Measurements from ENCODE around the gene SSR4. TPM values are rescaled to one million over a fixed set of nuclear protein-coding genes. Genes with fewer than 3 reads are reported as not detected.
"Not testable (repeated sequence)": the region's sequence is repeated elsewhere in the genome, so short reads cannot be mapped to it uniquely, and the experiment has no call there.

The SSR4 gene
- total RNA-seq: 183 and 187 TPM in 2 replicates
- long read RNA-seq, transcript SSR4-203 (6 exons, 643 nt): major isoform, 17 of 21 reads
- long read RNA-seq, partial matches to known transcripts: 1 of 21 reads
- long read RNA-seq, other reads (novel, unspliced or antisense): 2 of 21 reads

GRCh38 chrX:153794018-153794896 is at the start of gene SSR4, which contains the start of gene IDH3G:
SSR4 (plus strand) TSS chrX:153794668; CDS start chrX:153794688, 20 bp downstream.
IDH3G (minus strand) TSS chrX:153794375; CDS start chrX:153794326, 49 bp downstream.
- no peaks in the 10 kb centered on the region for H3K9me3 Mint-ChIP-seq
- DNase-seq (ENCODE audit: low read depth, low spot score): peak; percentile 87
- H3K36me3 Mint-ChIP-seq (ENCODE audit: low read depth): peaks cover 2% of the 10 kb centered on the region
- TF ChIP-seq CTCF (conservative IDR thresholded peaks at IDR 0.05): no peak
- H3K4me1 Mint-ChIP-seq: peaks cover 15% of the 10 kb centered on the region
- H3K27ac Mint-ChIP-seq (ENCODE audit: unreplicated experiment): peak within 1 kb of the TSS; percentile 97
- no peaks in the 10 kb centered on the region for H3K27me3 Mint-ChIP-seq (ENCODE audit: low read depth)
- peak within 1 kb of the TSS; percentile 94 for H3K4me3 Mint-ChIP-seq

GRCh38 chrX:153745067-153745433 is 49.4 kb upstream of the SSR4 start:
- H3K4me1 Mint-ChIP-seq; DNase-seq (ENCODE audit: low read depth, low spot score); H3K27ac Mint-ChIP-seq (ENCODE audit: unreplicated experiment); H3K4me3 Mint-ChIP-seq; H3K36me3 Mint-ChIP-seq (ENCODE audit: low read depth); H3K9me3 Mint-ChIP-seq; H3K27me3 Mint-ChIP-seq (ENCODE audit: low read depth): not testable (repeated sequence)

GRCh38 chrX:153746359-153746758 is 48.1 kb upstream of the SSR4 start:
- Mint-ChIP-seq H3K9me3 (no peaks in the 10 kb centered on the region), H3K4me3 (no peak overlapping the region), H3K4me1 (no peaks in the 10 kb centered on the region), H3K27me3 (ENCODE audit: low read depth) (no peaks in the 10 kb centered on the region), H3K36me3 (ENCODE audit: low read depth) (no peaks in the 10 kb centered on the region), H3K27ac (ENCODE audit: unreplicated experiment) (no peak overlapping the region)
- no peak for TF ChIP-seq CTCF (conservative IDR thresholded peaks at IDR 0.05)
- no peak for DNase-seq (ENCODE audit: low read depth, low spot score)

GRCh38 chrX:153746991-153747390 is 47.5 kb upstream of the SSR4 start:
- not testable (repeated sequence) for H3K9me3 Mint-ChIP-seq; DNase-seq (ENCODE audit: low read depth, low spot score); H3K4me1 Mint-ChIP-seq; H3K27me3 Mint-ChIP-seq (ENCODE audit: low read depth); H3K27ac Mint-ChIP-seq (ENCODE audit: unreplicated experiment); H3K36me3 Mint-ChIP-seq (ENCODE audit: low read depth); H3K4me3 Mint-ChIP-seq

- H3K27ac Mint-ChIP-seq (ENCODE audit: unreplicated experiment): not testable (repeated sequence)
Measured at GRCh38 chrX:153749017-153749416, 45.5 kb upstream of the SSR4 start.

GRCh38 chrX:153750127-153750774 is 44.2 kb upstream of the SSR4 start:
- H3K4me3 Mint-ChIP-seq: no peak overlapping the region
- no peak for TF ChIP-seq CTCF (conservative IDR thresholded peaks at IDR 0.05)

More at GRCh38 chrX:153749017-153749416, 45.5 kb upstream of the SSR4 start:
- not testable (repeated sequence) for DNase-seq (ENCODE audit: low read depth, low spot score); H3K36me3 Mint-ChIP-seq (ENCODE audit: low read depth); H3K9me3 Mint-ChIP-seq; H3K27me3 Mint-ChIP-seq (ENCODE audit: low read depth); H3K4me3 Mint-ChIP-seq; H3K4me1 Mint-ChIP-seq

More at GRCh38 chrX:153750127-153750774, 44.2 kb upstream of the SSR4 start:
- Mint-ChIP-seq H3K27ac (ENCODE audit: unreplicated experiment) (no peak overlapping the region), H3K9me3 (no peaks in the 10 kb centered on the region), H3K4me1 (no peaks in the 10 kb centered on the region), H3K27me3 (ENCODE audit: low read depth) (no peaks in the 10 kb centered on the region), H3K36me3 (ENCODE audit: low read depth) (no peaks in the 10 kb centered on the region)
- DNase-seq (ENCODE audit: low read depth, low spot score): no peak

Measured in neural crest cell (in vitro differentiated cells).